HCT116 (cell line): ENCODE results near the gene NOP16.

Experiments used
- ATF3 ChIP-seq: IDR thresholded peaks from 2 replicates; pipeline ENCODE4 v1.6.1; 2012
- CTCF ChIP-seq, 3 experiments: fragments of 200-600 bp in 1 of 3; sonication (generic) in 1 of 3; IDR thresholded peaks in 2 of 3; conservative IDR thresholded peaks in 1 of 3; 2 replicates each; pipeline ENCODE4 v1.5.1; 2012 to 2017; ENCODE audit warnings: low read depth in 2 of 3, low read length in 2 of 3, antibody characterized with exemption in 1 of 3, borderline replicate concordance in 1 of 3, control low read depth in 1 of 3, mild to moderate bottlenecking in 1 of 3, mixed read lengths in 1 of 3, mixed run types in 1 of 3, moderate library complexity in 1 of 3; ENCODE audit not compliant: insufficient read depth in 1 of 3
- ELF1 ChIP-seq: IDR thresholded peaks from 2 replicates; pipeline ENCODE4 v1.6.1; 2012; ENCODE audit warnings: low read depth, borderline replicate concordance
- JUND ChIP-seq: IDR thresholded peaks from 2 replicates; pipeline ENCODE4 v1.6.1; 2012
- MAX ChIP-seq: IDR thresholded peaks from 2 replicates; pipeline ENCODE4 v1.6.1; 2012
- POLR2A ChIP-seq: IDR thresholded peaks from 2 replicates; pipeline ENCODE4 v1.7.0; 2011; ENCODE audit warnings: borderline replicate concordance; ENCODE audit not compliant: insufficient read depth, insufficient read length; ENCODE audit errors: extremely low read depth
- TCF7L2 ChIP-seq: IDR thresholded peaks from 2 replicates; pipeline ENCODE4 v1.7.0; 2011; ENCODE audit warnings: borderline replicate concordance, inconsistent platforms; ENCODE audit not compliant: insufficient read depth, insufficient read length; ENCODE audit errors: extremely low read depth

- TF ChIP-seq CTCF (IDR thresholded peaks at IDR 0.05 in 2 of 3, conservative IDR thresholded peaks at IDR 0.05 in 1 of 3; ENCODE audit: borderline replicate concordance in 1 of 3, insufficient read depth in 1 of 3, low read depth in 2 of 3, low read length in 2 of 3) (no peak), POLR2A (no peak), MAX (no peak), ELF1 (no peak), JUND (no peak), TCF7L2 (no peak), ATF3 (no peak)
These were observed 38.0 kb downstream of the NOP16 start for GRCh38 chr5:176350416-176350815.
